HEK293T (cell line): ENCODE results near the gene LIAS.

Source experiments
- ARNT ChIP-seq: fragments of 450-650 bp; IDR thresholded peaks from 2 replicates; pipeline ENCODE4 v1.6.1; 2017; ENCODE audit warnings: mild to moderate bottlenecking
- BHLHE40 ChIP-seq: fragments of 450-650 bp; IDR thresholded peaks from 2 replicates; pipeline ENCODE4 v1.6.1; 2016; ENCODE audit warnings: mild to moderate bottlenecking, moderate library complexity, borderline replicate concordance
- FOXM1 ChIP-seq: fragments of 450-650 bp; IDR thresholded peaks from 2 replicates; pipeline ENCODE4 v1.6.1; 2017; ENCODE audit warnings: mild to moderate bottlenecking, borderline replicate concordance
- SP1 ChIP-seq: fragments of 450-650 bp; IDR thresholded peaks from 2 replicates; pipeline ENCODE4 v1.6.1; 2017
- ZNF384 ChIP-seq: fragments of 450-650 bp; IDR thresholded peaks from 2 replicates; pipeline ENCODE4 v1.6.1; 2016

DNA sequence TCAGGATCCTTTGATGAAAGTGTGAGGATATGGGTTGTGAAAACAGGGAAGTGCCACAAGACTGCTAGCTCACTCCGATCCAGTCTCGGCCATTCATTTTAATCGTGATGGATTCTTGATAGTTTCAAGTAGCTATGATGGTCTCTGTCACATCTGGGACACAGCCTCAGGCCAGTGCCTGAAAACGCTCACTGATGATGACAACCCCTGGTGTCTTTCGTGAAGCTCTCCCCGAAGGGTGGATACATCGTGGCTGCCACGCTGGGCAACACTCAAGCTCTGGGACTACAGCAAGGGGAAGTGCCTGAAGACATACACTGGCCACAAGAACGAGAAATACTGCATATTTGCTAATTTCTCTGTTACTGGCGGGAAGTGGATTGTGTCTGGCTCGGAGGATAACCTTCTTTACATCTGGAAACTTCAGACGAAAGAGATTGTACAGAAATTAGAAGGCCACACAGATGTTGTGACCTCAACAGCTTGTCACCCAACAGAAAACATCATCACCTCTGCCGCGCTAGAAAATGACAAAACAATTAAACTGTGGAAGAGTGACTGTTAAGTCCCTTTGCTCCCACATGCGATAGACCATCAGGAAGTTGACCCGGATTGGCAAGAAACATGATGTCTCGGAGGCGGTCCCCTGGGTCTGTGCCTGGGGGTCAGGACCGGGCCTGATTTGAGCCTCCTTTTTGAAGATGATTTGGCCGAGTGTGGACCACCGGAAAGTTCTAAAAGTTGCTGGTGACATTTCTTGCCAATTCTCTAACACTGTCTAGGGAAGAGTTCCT, 22.2 kb downstream of the LIAS start:
- TF ChIP-seq ARNT (no peak), SP1 (no peak), FOXM1 (no peak), BHLHE40 (no peak), ZNF384 (no peak)
